ENCODE measurements around the gene SCAMP1.

DNA sequence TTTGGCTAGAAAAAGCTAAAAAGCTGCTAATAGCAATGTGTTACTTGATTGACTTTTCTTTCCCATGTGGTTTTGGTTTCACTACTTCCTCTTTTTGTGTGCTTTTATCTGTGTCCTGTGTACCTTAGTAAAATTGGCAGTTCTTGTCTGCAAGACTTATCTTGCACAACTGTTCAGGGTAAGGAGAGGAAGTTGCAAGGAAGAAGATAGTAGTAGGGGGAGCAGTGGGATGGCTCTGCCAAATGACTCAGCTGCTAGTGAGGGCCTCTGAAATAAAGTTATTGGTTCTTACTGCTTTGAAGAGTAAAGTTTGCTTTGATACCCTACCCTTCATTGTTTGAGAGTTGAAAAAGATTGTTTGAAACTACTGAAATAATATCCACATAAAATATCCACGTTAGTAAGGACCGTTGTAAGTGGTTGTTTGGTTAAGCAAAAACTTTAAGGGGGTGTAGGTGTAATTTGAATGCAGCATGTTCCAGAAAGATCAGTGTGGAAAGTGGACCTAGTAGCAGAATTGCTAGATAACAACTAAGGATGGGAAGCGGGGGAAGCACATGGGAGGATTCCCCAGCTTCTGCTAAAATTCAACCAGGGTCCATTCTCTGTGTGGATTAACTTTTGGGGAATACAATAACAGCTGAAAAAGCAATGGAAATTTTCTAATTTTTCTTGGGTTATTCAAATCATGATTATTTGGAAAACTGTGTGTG lies 123.5 kb downstream of the SCAMP1 start:
- TF ChIP-seq, protein P1, sequence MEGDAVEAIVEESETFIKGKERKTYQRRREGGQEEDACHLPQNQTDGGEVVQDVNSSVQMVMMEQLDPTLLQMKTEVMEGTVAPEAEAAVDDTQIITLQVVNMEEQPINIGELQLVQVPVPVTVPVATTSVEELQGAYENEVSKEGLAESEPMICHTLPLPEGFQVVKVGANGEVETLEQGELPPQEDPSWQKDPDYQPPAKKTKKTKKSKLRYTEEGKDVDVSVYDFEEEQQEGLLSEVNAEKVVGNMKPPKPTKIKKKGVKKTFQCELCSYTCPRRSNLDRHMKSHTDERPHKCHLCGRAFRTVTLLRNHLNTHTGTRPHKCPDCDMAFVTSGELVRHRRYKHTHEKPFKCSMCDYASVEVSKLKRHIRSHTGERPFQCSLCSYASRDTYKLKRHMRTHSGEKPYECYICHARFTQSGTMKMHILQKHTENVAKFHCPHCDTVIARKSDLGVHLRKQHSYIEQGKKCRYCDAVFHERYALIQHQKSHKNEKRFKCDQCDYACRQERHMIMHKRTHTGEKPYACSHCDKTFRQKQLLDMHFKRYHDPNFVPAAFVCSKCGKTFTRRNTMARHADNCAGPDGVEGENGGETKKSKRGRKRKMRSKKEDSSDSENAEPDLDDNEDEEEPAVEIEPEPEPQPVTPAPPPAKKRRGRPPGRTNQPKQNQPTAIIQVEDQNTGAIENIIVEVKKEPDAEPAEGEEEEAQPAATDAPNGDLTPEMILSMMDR (IDR thresholded peaks at IDR 0.05), result no peak
- no peak for TF ChIP-seq POLR2A (IDR thresholded peaks at IDR 0.05)

Data from uterus (tissue), 2 donors.